GM10847 (cell line): Measurements from ENCODE around the gene CIC.

Source experiments
- POLR2A ChIP-seq: IDR thresholded peaks from 2 replicates; pipeline ENCODE4 v1.6.1; 2011; ENCODE audit not compliant: insufficient read length; ENCODE audit errors: extremely low read depth

CIC gene

GRCh38 chr19:42287017-42287826 lies 18.2 kb downstream of the CIC start:
- no peak for TF ChIP-seq POLR2A

GRCh38 chr19:42287827-42288107 lies 18.7 kb downstream of the CIC start:
- no peak for TF ChIP-seq POLR2A

DNA sequence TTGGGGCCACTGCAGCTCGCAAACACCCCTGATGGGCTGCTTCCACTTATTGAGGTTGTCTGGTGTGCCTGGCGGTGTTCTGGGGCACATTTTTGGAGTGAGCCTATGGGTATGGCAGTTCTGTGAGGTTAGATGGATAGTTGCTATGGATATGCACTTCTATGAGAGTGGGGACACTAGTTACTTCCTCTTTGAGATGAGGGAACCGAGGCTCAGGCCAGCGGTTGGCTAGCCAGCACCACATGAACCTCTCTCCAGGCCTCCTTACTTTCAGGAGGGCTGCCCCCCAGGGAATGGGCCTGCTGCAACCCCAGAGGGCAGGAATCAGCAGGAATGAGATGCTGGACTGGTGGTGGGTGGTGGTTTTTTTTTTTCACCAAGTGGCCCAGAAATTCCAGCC lies 19.3 kb downstream of the CIC start:
- TF ChIP-seq POLR2A = no peak

DNA sequence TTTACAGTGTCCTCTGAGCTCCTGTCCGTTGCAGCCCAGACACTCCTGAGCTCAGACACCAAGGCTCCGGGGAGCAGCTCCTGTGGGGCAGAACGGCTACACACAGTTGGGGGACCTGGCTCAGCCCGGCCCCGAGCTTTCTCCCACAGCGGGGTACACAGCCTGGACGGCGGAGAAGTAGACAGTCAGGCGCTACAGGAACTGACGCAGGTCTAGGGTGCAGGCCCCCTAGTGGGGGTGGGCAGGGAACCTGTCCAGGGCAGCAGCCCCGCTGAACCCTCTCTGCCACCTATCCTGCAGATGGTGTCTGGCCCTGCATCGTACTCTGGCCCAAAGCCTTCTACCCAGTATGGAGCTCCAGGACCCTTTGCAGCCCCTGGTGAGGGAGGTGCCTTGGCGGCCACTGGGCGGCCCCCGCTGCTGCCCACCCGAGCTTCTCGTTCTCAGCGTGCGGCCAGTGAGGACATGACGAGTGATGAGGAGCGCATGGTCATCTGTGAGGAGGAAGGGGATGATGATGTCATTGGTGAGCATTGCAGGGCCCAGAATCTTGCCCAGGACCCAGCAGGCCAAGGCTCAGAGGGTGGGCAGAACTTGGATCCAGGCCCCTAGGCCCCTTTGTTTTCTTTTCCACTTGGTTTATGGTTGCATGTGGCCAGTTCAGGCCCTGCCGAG lies 20.0 kb downstream of the CIC start:
- TF ChIP-seq POLR2A = no peak

GRCh38 chr19:42289556-42290041 lies 20.5 kb downstream of the CIC start:
- no peak for TF ChIP-seq POLR2A

DNA sequence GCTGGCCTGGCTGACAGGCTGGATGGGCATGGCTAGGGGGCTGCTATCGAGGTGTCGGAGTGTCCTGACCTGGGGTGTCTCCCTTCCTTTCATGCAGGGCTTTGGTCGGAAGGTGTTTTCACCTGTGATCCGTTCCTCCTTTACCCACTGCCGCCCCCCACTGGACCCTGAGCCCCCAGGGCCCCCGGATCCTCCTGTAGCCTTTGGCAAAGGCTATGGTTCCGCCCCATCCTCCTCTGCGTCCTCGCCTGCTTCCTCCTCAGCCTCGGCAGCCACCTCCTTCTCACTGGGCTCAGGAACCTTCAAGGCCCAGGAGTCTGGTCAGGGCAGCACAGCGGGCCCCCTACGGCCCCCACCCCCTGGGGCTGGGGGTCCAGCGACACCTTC lies 21.1 kb downstream of the CIC start:
- no peak for TF ChIP-seq POLR2A

DNA sequence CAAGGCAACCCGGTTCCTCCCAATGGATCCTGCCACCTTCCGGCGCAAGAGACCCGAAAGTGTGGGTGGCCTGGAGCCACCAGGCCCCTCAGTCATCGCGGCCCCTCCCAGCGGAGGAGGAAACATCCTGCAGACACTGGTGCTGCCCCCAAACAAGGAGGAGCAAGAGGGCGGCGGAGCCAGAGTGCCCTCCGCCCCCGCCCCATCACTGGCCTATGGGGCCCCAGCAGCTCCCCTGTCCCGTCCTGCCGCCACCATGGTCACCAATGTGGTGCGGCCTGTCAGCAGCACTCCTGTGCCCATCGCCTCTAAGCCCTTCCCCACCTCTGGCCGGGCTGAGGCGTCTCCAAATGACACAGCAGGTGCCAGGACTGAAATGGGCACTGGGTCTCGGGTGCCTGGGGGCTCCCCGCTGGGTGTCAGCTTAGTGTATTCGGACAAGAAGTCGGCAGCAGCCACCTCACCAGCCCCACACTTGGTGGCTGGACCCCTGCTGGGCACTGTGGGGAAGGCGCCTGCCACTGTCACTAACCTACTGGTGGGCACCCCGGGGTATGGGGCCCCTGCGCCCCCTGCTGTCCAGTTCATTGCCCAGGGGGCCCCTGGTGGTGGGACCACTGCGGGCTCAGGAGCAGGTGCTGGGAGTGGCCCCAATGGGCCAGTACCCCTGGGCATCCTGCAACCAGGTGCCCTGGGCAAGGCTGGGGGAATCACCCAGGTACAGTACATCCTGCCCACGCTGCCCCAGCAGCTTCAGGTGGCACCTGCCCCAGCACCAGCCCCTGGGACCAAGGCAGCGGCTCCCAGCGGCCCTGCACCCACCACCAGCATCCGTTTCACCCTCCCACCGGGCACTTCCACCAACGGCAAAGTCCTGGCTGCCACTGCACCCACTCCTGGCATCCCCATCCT lies 21.7 kb downstream of the CIC start:
- no peak for TF ChIP-seq POLR2A

GRCh38 chr19:42291435-42291810 lies 22.4 kb downstream of the CIC start:
- TF ChIP-seq POLR2A = no peak

DNA sequence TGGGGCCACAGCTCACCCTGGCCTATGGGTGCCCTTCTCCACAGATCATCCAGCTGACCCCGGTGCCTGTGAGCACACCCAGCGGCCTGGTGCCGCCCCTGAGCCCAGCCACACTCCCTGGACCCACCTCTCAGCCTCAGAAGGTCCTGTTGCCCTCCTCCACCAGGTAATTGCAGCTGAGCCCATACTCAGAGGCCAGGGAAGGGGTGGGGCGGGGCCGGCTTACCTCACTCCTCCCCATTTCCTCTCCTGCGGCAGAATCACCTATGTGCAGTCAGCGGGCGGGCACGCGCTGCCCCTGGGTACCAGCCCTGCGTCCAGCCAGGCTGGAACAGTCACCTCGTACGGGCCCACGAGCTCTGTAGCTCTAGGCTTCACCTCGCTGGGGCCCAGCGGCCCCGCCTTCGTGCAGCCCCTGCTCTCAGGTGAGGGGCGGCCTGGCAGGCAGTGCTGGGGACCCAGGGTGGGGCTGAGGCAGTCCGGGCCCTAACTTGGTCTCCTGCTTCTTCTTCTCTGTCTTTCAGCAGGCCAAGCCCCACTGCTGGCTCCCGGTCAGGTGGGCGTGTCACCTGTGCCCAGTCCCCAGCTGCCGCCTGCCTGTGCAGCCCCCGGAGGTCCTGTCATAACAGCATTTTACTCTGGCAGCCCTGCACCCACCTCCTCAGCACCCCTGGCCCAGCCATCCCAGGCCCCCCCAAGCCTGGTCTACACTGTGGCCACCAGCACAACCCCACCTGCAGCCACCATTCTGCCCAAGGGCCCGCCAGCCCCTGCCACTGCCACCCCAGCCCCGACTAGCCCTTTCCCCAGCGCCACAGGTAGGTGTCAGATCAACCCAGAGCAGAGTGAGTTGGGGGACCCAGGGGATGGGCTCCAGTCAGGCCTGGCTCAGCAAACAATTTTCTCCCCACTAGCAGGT lies 23.2 kb downstream of the CIC start:
- TF ChIP-seq POLR2A = no peak

GRCh38 chr19:42292963-42293362 lies 23.9 kb downstream of the CIC start:
- TF ChIP-seq POLR2A = no peak

DNA sequence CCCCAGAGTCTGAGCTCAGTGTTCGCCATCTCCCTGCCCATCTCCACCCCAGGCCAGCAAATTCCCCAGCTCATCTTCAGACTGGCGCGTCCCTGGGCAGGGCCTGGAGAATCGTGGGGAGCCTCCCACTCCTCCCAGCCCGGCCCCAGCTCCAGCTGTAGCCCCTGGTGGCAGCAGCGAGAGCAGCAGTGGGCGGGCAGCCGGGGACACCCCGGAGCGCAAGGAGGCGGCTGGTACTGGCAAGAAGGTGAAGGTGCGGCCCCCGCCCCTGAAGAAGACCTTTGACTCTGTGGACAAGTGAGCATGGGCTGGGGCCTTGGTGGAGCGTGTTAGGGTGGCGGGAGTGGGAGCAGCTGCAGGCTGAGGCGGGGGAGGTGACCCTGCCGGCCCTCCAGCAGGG lies 24.5 kb downstream of the CIC start:
- TF ChIP-seq POLR2A = no peak

DNA sequence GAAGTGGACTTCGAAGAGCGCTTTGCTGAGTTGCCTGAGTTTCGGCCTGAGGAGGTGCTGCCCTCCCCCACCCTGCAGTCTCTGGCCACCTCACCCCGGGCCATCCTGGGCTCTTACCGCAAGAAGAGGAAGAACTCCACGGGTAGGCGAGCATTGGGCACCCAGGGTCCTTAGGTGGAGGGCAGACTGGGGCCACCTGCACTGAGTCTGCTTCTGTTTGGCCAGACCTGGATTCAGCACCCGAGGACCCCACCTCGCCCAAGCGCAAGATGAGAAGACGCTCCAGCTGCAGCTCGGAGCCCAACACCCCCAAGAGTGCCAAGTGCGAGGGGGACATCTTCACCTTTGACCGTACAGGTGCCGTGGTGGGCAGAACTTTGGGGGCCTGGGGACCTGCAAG lies 24.9 kb downstream of the CIC start:
- TF ChIP-seq POLR2A = no peak

- TF ChIP-seq POLR2A = no peak
These were observed 25.6 kb downstream of the CIC start for GRCh38 chr19:42294471-42295137.

GRCh38 chr19:42295342-42295741 lies 26.3 kb downstream of the CIC start:
- no peak for TF ChIP-seq POLR2A

DNA sequence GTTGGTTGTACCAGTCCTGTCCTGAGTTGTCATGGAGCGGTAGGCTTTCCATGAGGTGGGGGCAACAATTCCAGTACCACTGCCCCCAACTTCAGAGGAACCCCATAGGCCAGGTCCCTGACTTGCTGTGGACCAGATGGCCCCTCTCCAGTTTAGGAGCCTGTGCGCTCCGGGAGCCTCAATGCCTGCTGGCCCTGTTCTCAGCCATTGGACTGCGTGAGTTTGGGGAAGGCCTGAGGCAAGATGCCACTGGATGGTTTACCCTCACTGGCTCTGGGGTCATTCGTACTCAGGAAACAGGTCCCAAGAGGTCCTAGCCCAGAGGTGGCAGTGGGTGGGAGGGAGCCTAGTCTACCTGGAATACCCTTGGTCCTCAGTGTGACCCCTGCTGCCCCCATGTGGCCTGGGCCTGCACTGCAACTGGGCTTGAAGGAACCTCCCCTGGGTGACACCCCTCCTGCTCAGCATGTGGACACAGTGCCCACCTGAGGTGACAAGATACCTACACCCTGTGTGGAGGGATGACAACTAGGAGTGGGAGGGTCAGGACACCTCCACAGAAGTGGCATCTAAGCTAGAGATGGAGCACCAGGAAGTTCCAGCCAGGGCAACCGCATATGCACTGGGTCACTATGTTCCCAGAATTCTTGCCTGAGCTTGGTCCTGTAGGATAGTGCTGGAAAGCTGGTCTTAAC lies 26.9 kb downstream of the CIC start:
- peak; percentile 22 for TF ChIP-seq POLR2A
